IMR-90 (cell line): ENCODE results near the gene PELI3. TPM values are rescaled to one million over a fixed set of nuclear protein-coding genes. Genes with fewer than 3 reads are reported as not detected.

ENCODE experiments used
- ATAC-seq: fragments of 200-7000 bp; cut with Tn5 transposase; 2 replicates; pipeline ENCODE4 v1.9.1; 2020; ENCODE audit warnings: low read depth, mild to moderate bottlenecking, moderate library complexity
- BruUV-seq: library from RNA; stranded (reverse); fragments of 400-500 nt; replicated peaks from 2 replicates; lab custom pipeline; 2021; lab: Mats Ljungman, UMichigan
- CTCF ChIA-PET: fragments of 300-600 bp; formaldehyde crosslinking; extraction: SDS; loops from one replicate; lab custom pipeline; 2021; ENCODE audit warnings: antibody characterized with exemption; lab: Yijun Ruan, JAX
- POLR2A ChIA-PET: fragments of 300-600 bp; sonication (Branson Sonifier 250); formaldehyde crosslinking; loops from one replicate; lab custom pipeline; 2022; ENCODE audit warnings: antibody characterized with exemption; ENCODE audit not compliant: unreplicated experiment; lab: Charles Lee
- DNase-seq: peaks from one replicate; pipeline ENCODE4 v3.0.0; 2013
- H2AFZ ChIP-seq: replicated peaks from 2 replicates; pipeline ENCODE3; 2013; ENCODE audit warnings: low read length, mild to moderate bottlenecking; ENCODE audit not compliant: poor library complexity
- H2AK5ac ChIP-seq: 2 replicates; pipeline ENCODE4 v1.6.1; 2013; ENCODE audit warnings: low read depth, low read length, inconsistent platforms
- H2AK9ac ChIP-seq: replicated peaks from 2 replicates; pipeline ENCODE3; 2013; ENCODE audit warnings: mild to moderate bottlenecking, low read depth, low read length, moderate library complexity; ENCODE audit not compliant: poor library complexity
- H2BK120ac ChIP-seq: 2 replicates; pipeline ENCODE4 v1.6.1; 2013; ENCODE audit warnings: low read depth, low read length, inconsistent platforms
- H2BK15ac ChIP-seq: 3 replicates; pipeline ENCODE4 v1.6.1; 2013; ENCODE audit warnings: low read depth, low read length, inconsistent platforms
- H2BK20ac ChIP-seq: 2 replicates; pipeline ENCODE4 v1.6.1; 2013; ENCODE audit warnings: low read depth, mild to moderate bottlenecking, inconsistent platforms, low read length, moderate library complexity
- H2BK5ac ChIP-seq: 2 replicates; pipeline ENCODE4 v1.6.1; 2013; ENCODE audit warnings: mild to moderate bottlenecking, low read depth, low read length, inconsistent platforms; ENCODE audit not compliant: poor library complexity, severe bottlenecking
- H3K14ac ChIP-seq: replicated peaks from 2 replicates; pipeline ENCODE4 v1.6.1; 2013; ENCODE audit warnings: low read depth, low read length, inconsistent platforms
- H3K18ac ChIP-seq: 2 replicates; pipeline ENCODE4 v1.6.1; 2013; ENCODE audit warnings: low read depth, low read length, control low read depth
- H3K23ac ChIP-seq: 2 replicates; pipeline ENCODE4 v1.6.1; 2013; ENCODE audit warnings: low read depth, low read length, inconsistent platforms
- H3K27ac ChIP-seq: 2 replicates; pipeline ENCODE4 v1.5.1; 2013; ENCODE audit warnings: mild to moderate bottlenecking, control low read depth, low read length; ENCODE audit not compliant: insufficient read depth
- H3K27me3 ChIP-seq: 2 replicates; pipeline ENCODE4 v1.6.1; 2013; ENCODE audit warnings: low read length; ENCODE audit not compliant: control insufficient read depth, insufficient read depth
- H3K36me3 ChIP-seq: 2 replicates; pipeline ENCODE4 v1.6.1; 2013; ENCODE audit warnings: low read length, mixed read lengths; ENCODE audit not compliant: control insufficient read depth, insufficient read depth
- H3K4ac ChIP-seq: 2 replicates; pipeline ENCODE4 v1.6.1; 2013; ENCODE audit warnings: low read depth, low read length, inconsistent platforms
- H3K4me1 ChIP-seq: 2 replicates; pipeline ENCODE4 v1.6.1; 2013; ENCODE audit warnings: low read length, mixed read lengths; ENCODE audit not compliant: control insufficient read depth, insufficient read depth
- H3K4me2 ChIP-seq: 2 replicates; pipeline ENCODE4 v1.6.1; 2013; ENCODE audit warnings: low read depth, mild to moderate bottlenecking, control low read depth, low read length, moderate library complexity
- H3K4me3 ChIP-seq: 2 replicates; pipeline ENCODE4 v1.5.1; 2013; ENCODE audit warnings: low read depth, mild to moderate bottlenecking, control low read depth, low read length, moderate library complexity; ENCODE audit not compliant: insufficient read depth
- H3K56ac ChIP-seq: 2 replicates; pipeline ENCODE4 v1.6.1; 2013; ENCODE audit warnings: low read length, inconsistent platforms; ENCODE audit not compliant: insufficient read depth; ENCODE audit errors: extremely low read depth
- H3K79me1 ChIP-seq, 2 experiments: 2 replicates each; pipeline ENCODE4 v1.6.1; 2013; ENCODE audit warnings: low read length in 2 of 2, inconsistent platforms in 1 of 2, low read depth in 1 of 2
- H3K9ac ChIP-seq: 2 replicates; pipeline ENCODE4 v1.6.1; 2013; ENCODE audit warnings: low read depth, low read length, control low read depth
- H3K9me1 ChIP-seq: 2 replicates; pipeline ENCODE4 v1.6.1; 2013; ENCODE audit warnings: low read length, inconsistent platforms; ENCODE audit not compliant: insufficient read depth
- H3K9me3 ChIP-seq: 2 replicates; pipeline ENCODE4 v1.6.1; 2013; ENCODE audit warnings: low read length; ENCODE audit not compliant: control insufficient read depth, insufficient read depth
- H4K20me1 ChIP-seq: 2 replicates; pipeline ENCODE4 v1.6.1; 2013; ENCODE audit warnings: low read length, inconsistent platforms; ENCODE audit not compliant: insufficient read depth
- H4K5ac ChIP-seq: 2 replicates; pipeline ENCODE4 v1.6.1; 2013; ENCODE audit warnings: mild to moderate bottlenecking, low read depth, low read length, control low read depth
- H4K8ac ChIP-seq, 2 experiments: 2 replicates each; pipeline ENCODE4 v1.6.1; 2013; ENCODE audit warnings: low read depth in 2 of 2, low read length in 2 of 2, control low read depth in 1 of 2, inconsistent platforms in 1 of 2
- H4K91ac ChIP-seq: 2 replicates; pipeline ENCODE4 v1.6.1; 2013; ENCODE audit warnings: low read depth, low read length, inconsistent platforms; ENCODE audit not compliant: insufficient read depth
- BHLHE40 ChIP-seq: fragments of 150-350 bp; IDR thresholded peaks from 2 replicates; pipeline ENCODE4 v1.6.1; 2016; ENCODE audit warnings: mild to moderate bottlenecking, low read depth, low read length
- ELK1 ChIP-seq: fragments of 150-350 bp; IDR thresholded peaks from 2 replicates; pipeline ENCODE4 v1.6.1; 2016; ENCODE audit warnings: low read depth, mild to moderate bottlenecking, low read length, moderate library complexity, borderline replicate concordance
- RCOR1 ChIP-seq: IDR thresholded peaks from 2 replicates; pipeline ENCODE4 v1.6.1; 2012; ENCODE audit warnings: mild to moderate bottlenecking, low read length, improper control_type of control experiment; ENCODE audit not compliant: insufficient replicate concordance
- USF2 ChIP-seq: fragments of 150-350 bp; IDR thresholded peaks from 2 replicates; pipeline ENCODE4 v1.6.1; 2017; ENCODE audit warnings: mild to moderate bottlenecking, antibody characterized with exemption, low read length, low read depth
- WGBS, 2 experiments: methylation state at CpG; one replicate each; pipeline versions ENCODE4 v1.1.5 to v1.1.7; 2013; ENCODE audit warnings: missing lambda C conversion rate in 2 of 2; ENCODE audit not compliant: insufficient read length in 1 of 2; ENCODE audit errors: extremely low coverage in 2 of 2; 5-methylcytosine and 5-hydroxymethylcytosine counted together
- dilution Hi-C: fragments of 300-500 bp; cut with HindIII; formaldehyde crosslinking; loops from one replicate; pipeline ENCODE4 v1.14.3; 2018; ENCODE audit warnings: low sequenced_read_pairs; ENCODE audit not compliant: unreplicated experiment
- in situ Hi-C: fragments of 300-500 bp; cut with MboI; formaldehyde crosslinking; loops from 3 replicates; pipeline ENCODE4 v1.14.3; 2019; ENCODE audit warnings: low sequenced_read_pairs, inconsistent platforms, mixed read lengths
- intact Hi-C: fragments of 100-400 bp; cut with micrococcal nuclease; formaldehyde crosslinking; loops from 2 replicates; pipeline ENCODE4 v1.10.0; 2022
- polyA plus RNA-seq, 3 experiments: library from polyadenylated mRNA; depleted of rRNA; stranded (reverse); fragments of >200 nt; gene quantifications; 2 replicates each; pipeline ENCODE4 v1.2.3, GENCODE V29; 2012; ENCODE audit warnings: low replicate concordance in 1 of 3
- total RNA-seq: library from RNA; depleted of rRNA; stranded (reverse); fragments of >200 nt; gene quantifications from 2 replicates; pipeline ENCODE4 v1.2.3, GENCODE V29; 2012

PELI3 gene
- total and polyA plus RNA-seq, 2 of the 4 experiments (the other 2 are of a cell fraction) = 5.0 to 6.3 TPM

GRCh38 chr11:66473167-66473566 is 6.5 kb downstream of the PELI3 start:
- Histone ChIP-seq H3K14ac (no peak overlapping the region), H3K27me3 (no peaks in the 10 kb centered on the region), H3K9ac (no peak overlapping the region), H3K4ac (no peak overlapping the region), H2AK5ac (no peak overlapping the region), H3K4me3 (no peak overlapping the region), H2AFZ (no peak overlapping the region), H3K9me3 (no peaks in the 10 kb centered on the region), H2AK9ac (no peak overlapping the region), H2BK20ac (no peak overlapping the region), H2BK5ac (no peak overlapping the region), H3K4me2 (no peak overlapping the region), H2BK15ac (no peak overlapping the region), H3K56ac (no peak overlapping the region), H3K9me1 (0 out of 2 replicates have a peak, but pooled peaks cover 5% of the 10 kb centered on the region), H4K91ac (no peak overlapping the region), H3K23ac (no peak overlapping the region), H4K20me1 (peaks cover 4% of the 10 kb centered on the region; the same call in 1 of the 2 replicates), H3K27ac (no peak overlapping the region), H3K4me1 (no peaks in the 10 kb centered on the region), H2BK120ac (no peak overlapping the region), H4K5ac (no peak overlapping the region), H3K18ac (no peak overlapping the region), H3K36me3 (peaks cover 35% of the 10 kb centered on the region), H4K8ac (no peak overlapping the region), H3K79me1 (peaks cover 11 to 33% of the 10 kb centered on the region in 2 experiments)
- ATAC-seq (no peak), DNase-seq (no peak)
- no CpG with 5 or more reads among the region's 11 CpGs for WGBS, 2 experiments
- TF ChIP-seq RCOR1 (no peak), USF2 (no peak), BHLHE40 (no peak), ELK1 (no peak)
- dilution Hi-C loops (no loop called here), in situ Hi-C loops (no loop called here), intact Hi-C loops (no loop called here)
- CTCF ChIA-PET = no interaction called here
- POLR2A ChIA-PET = interaction anchor here (1.1 kb wide), 1 partner anchor 12 kb away, joined by 3 read pairs; no protein-coding TSS in a partner anchor
- no TSS peak for BruUV-seq
